Suppressor macrophage treated with lipopolysaccharide for 4 hours (primary cell): ENCODE results near the gene TBX1.

Experiments used
- DNase-seq: peaks from one replicate; pipeline ENCODE4 v3.0.0-alpha.2; 2020

TBX1 gene

DNA sequence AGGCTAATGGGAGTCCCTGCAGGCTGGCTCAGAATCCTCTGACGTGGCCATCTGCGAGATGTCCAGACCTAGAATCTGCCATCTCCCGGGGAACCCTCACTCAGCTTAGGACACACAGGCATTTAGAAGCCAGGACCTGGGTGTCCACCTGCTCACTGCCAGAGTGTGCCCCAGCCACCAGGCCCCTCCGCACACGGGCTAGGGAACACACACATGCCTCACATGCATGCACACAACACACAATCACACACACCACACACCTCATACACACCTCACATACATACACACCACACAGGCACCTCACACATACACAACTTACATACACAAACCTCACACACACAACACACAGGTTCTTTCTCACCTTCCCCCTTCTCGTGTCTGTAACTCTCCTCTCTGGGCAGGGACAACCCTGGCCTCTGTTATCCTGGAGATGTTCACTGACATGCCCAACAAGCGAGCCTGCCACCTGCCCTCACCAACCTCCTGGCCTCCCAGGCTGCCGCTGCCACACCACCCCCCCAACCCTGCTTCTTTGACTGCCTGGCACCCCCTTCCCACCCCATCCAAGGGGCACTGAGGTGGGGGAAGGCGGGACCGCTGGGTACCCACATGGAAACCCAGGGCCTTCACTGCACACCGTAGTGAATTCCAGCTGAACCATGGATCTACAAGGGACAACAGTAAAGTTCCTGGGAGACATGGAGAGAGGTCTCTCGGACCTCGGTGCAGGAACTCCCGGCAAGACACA, 56.0 kb downstream of the TBX1 start:
- DNase-seq = no peak
